HEK293 (cell line): ENCODE data around the gene POMP.
A peak's percentile ranks its signal among the peaks of the same experiment; 100 is the strongest.

Experiments
- INSM2 ChIP-seq: fragments of 450-650 bp; formaldehyde crosslinking; IDR thresholded peaks from 2 replicates; pipeline ENCODE4 v1.5.1; 2016; ENCODE audit warnings: missing biosample characterization, missing genetic modification characterization
- KLF10 ChIP-seq: fragments of 450-650 bp; IDR thresholded peaks from 2 replicates; pipeline ENCODE4 v1.5.1; 2018; ENCODE audit warnings: missing biosample characterization, mild to moderate bottlenecking, missing genetic modification characterization
- KLF17 ChIP-seq: fragments of 450-650 bp; formaldehyde crosslinking; IDR thresholded peaks from 2 replicates; pipeline ENCODE4 v1.5.1; 2016; ENCODE audit warnings: missing biosample characterization, missing genetic modification characterization
- KLF9 ChIP-seq: fragments of 450-650 bp; formaldehyde crosslinking; IDR thresholded peaks from 2 replicates; pipeline ENCODE4 v1.5.1; 2016; ENCODE audit warnings: missing biosample characterization, missing genetic modification characterization, low read depth
- MEIS1 ChIP-seq: sonication (generic); formaldehyde crosslinking; IDR thresholded peaks from 2 replicates; pipeline ENCODE4 v1.8.1; 2022; ENCODE audit warnings: missing genetic modification reagents, mild to moderate bottlenecking, borderline replicate concordance
- PRDM6 ChIP-seq: fragments of 450-650 bp; formaldehyde crosslinking; IDR thresholded peaks from 2 replicates; pipeline ENCODE4 v1.5.1; 2017; ENCODE audit warnings: missing biosample characterization, missing genetic modification characterization
- SETDB1 ChIP-seq: IDR thresholded peaks from one replicate; pipeline ENCODE4 v1.6.1; 2017; ENCODE audit warnings: mild to moderate bottlenecking, low read length, moderate library complexity, mixed read lengths; ENCODE audit not compliant: insufficient read length
- SP2 ChIP-seq: fragments of 450-650 bp; formaldehyde crosslinking; IDR thresholded peaks from 2 replicates; pipeline ENCODE4 v1.5.1; 2016; ENCODE audit warnings: missing biosample characterization, missing genetic modification characterization
- ZBTB21 ChIP-seq: fragments of 450-650 bp; formaldehyde crosslinking; IDR thresholded peaks from 2 replicates; pipeline ENCODE4 v1.5.1; 2017; ENCODE audit warnings: missing biosample characterization, missing genetic modification characterization
- ZFP3 ChIP-seq: fragments of 450-650 bp; formaldehyde crosslinking; IDR thresholded peaks from 2 replicates; pipeline ENCODE4 v1.5.1; 2016; ENCODE audit warnings: low read depth, missing biosample characterization, missing genetic modification characterization
- ZFP69B ChIP-seq: fragments of 450-650 bp; formaldehyde crosslinking; IDR thresholded peaks from 2 replicates; pipeline ENCODE4 v1.5.1; 2016; ENCODE audit warnings: missing biosample characterization, missing genetic modification characterization
- ZNF10 ChIP-seq: fragments of 450-650 bp; formaldehyde crosslinking; IDR thresholded peaks from 2 replicates; pipeline ENCODE4 v1.5.1; 2017; ENCODE audit warnings: missing biosample characterization, missing genetic modification characterization
- ZNF112 ChIP-seq: fragments of 450-650 bp; formaldehyde crosslinking; IDR thresholded peaks from 2 replicates; pipeline ENCODE4 v1.5.0; 2017; ENCODE audit warnings: missing biosample characterization, missing genetic modification characterization
- ZNF114 ChIP-seq: fragments of 450-650 bp; formaldehyde crosslinking; IDR thresholded peaks from 2 replicates; pipeline ENCODE4 v1.5.0; 2017; ENCODE audit warnings: missing biosample characterization, missing genetic modification characterization
- ZNF138 ChIP-seq: fragments of 450-650 bp; formaldehyde crosslinking; IDR thresholded peaks from 2 replicates; pipeline ENCODE4 v1.5.1; 2016; ENCODE audit warnings: missing biosample characterization, missing genetic modification characterization, borderline replicate concordance
- ZNF214 ChIP-seq: fragments of 450-650 bp; formaldehyde crosslinking; IDR thresholded peaks from 2 replicates; pipeline ENCODE4 v1.5.1; 2017; ENCODE audit warnings: missing biosample characterization, mild to moderate bottlenecking, missing genetic modification characterization, borderline replicate concordance
- ZNF221 ChIP-seq: fragments of 450-650 bp; formaldehyde crosslinking; IDR thresholded peaks from 2 replicates; pipeline ENCODE4 v1.5.1; 2017; ENCODE audit warnings: missing biosample characterization, missing genetic modification characterization, borderline replicate concordance
- ZNF24 ChIP-seq: fragments of 450-650 bp; formaldehyde crosslinking; IDR thresholded peaks from 2 replicates; pipeline ENCODE4 v1.5.1; 2016; ENCODE audit warnings: missing biosample characterization, missing genetic modification characterization
- ZNF280D ChIP-seq: fragments of 450-650 bp; formaldehyde crosslinking; IDR thresholded peaks from 2 replicates; pipeline ENCODE4 v1.5.1; 2016; ENCODE audit warnings: missing biosample characterization, missing genetic modification characterization
- ZNF311 ChIP-seq: fragments of 450-650 bp; formaldehyde crosslinking; IDR thresholded peaks from 2 replicates; pipeline ENCODE4 v1.5.1; 2017; ENCODE audit warnings: missing biosample characterization, missing genetic modification characterization, borderline replicate concordance
- ZNF404 ChIP-seq: fragments of 450-650 bp; formaldehyde crosslinking; IDR thresholded peaks from 2 replicates; pipeline ENCODE4 v1.5.1; 2017; ENCODE audit warnings: missing biosample characterization, missing genetic modification characterization
- ZNF521 ChIP-seq: fragments of 450-650 bp; formaldehyde crosslinking; IDR thresholded peaks from 2 replicates; pipeline ENCODE4 v1.5.1; 2017; ENCODE audit warnings: missing biosample characterization, mild to moderate bottlenecking, missing genetic modification characterization
- ZNF596 ChIP-seq: fragments of 450-650 bp; IDR thresholded peaks from 2 replicates; pipeline ENCODE4 v1.5.0; 2018; ENCODE audit warnings: missing biosample characterization, mild to moderate bottlenecking, missing genetic modification characterization, moderate library complexity
- ZNF639 ChIP-seq: fragments of 450-650 bp; formaldehyde crosslinking; IDR thresholded peaks from 2 replicates; pipeline ENCODE4 v1.5.1; 2016; ENCODE audit warnings: missing biosample characterization, missing genetic modification characterization
- ZNF645 ChIP-seq: fragments of 450-650 bp; formaldehyde crosslinking; IDR thresholded peaks from 2 replicates; pipeline ENCODE4; 2016; ENCODE audit warnings: missing biosample characterization, missing genetic modification characterization
- ZNF704 ChIP-seq: fragments of 450-650 bp; formaldehyde crosslinking; IDR thresholded peaks from 2 replicates; pipeline ENCODE4 v1.5.1; 2016; ENCODE audit warnings: missing biosample characterization, missing genetic modification characterization
- ZNF707 ChIP-seq: fragments of 450-650 bp; formaldehyde crosslinking; IDR thresholded peaks from 2 replicates; pipeline ENCODE4 v1.5.1; 2016; ENCODE audit warnings: missing biosample characterization, missing genetic modification characterization
- ZSCAN23 ChIP-seq: fragments of 450-650 bp; formaldehyde crosslinking; IDR thresholded peaks from 2 replicates; pipeline ENCODE4 v1.5.1; 2016; ENCODE audit warnings: missing biosample characterization, missing genetic modification characterization
- ZXDB ChIP-seq: fragments of 450-650 bp; formaldehyde crosslinking; IDR thresholded peaks from 2 replicates; pipeline ENCODE4 v1.5.1; 2016; ENCODE audit warnings: missing biosample characterization, missing genetic modification characterization

Gene POMP

GRCh38 chr13:28718543-28719226, 59.8 kb downstream of the POMP start, which contains the start of gene SLC46A3 (continued):
- TF ChIP-seq ZNF596 (tag by site-specific recombination) (no peak), ZNF707 (tag by site-specific recombination) (no peak), ZNF214 (tag by site-specific recombination) (no peak), PRDM6 (tag by site-specific recombination) (no peak), INSM2 (tag by site-specific recombination) (no peak), ZNF645 (tag by site-specific recombination) (no peak), ZSCAN23 (tag by site-specific recombination) (no peak), ZNF112 (tag by site-specific recombination) (no peak), ZNF24 (no peak), ZNF521 (tag by site-specific recombination) (no peak), ZNF704 (tag by site-specific recombination) (no peak), ZNF221 (no peak), ZNF114 (tag by site-specific recombination) (no peak), ZNF10 (tag by site-specific recombination) (peak; percentile 98), KLF17 (tag by site-specific recombination) (0 out of 2 replicates have a peak, but pooled peaks have one; percentile 5), ZNF311 (tag by site-specific recombination) (no peak), ZNF404 (tag by site-specific recombination) (no peak), SP2 (tag by site-specific recombination) (peak; percentile 96), ZNF639 (tag by site-specific recombination) (no peak), ZBTB21 (tag by site-specific recombination) (no peak), ZFP3 (tag by site-specific recombination) (no peak), ZXDB (tag by site-specific recombination) (peak; percentile 44; the same call in 1 of the 2 replicates), KLF9 (peak; percentile 38), ZNF280D (tag by site-specific recombination) (no peak), SETDB1 (no peak), MEIS1 (CRISPR knock-in tag) (no peak), ZFP69B (tag by site-specific recombination) (no peak), ZNF138 (tag by site-specific recombination) (no peak), KLF10 (tag by site-specific recombination) (no peak)
